Mesendoderm (in vitro differentiated cells): ENCODE data around the gene KREMEN2.
"Not testable (repeated sequence)": the region's sequence is repeated elsewhere in the genome, so short reads cannot be mapped to it uniquely, and the experiment has no call there.

ENCODE experiments used
- DNase-seq: peaks from one replicate; pipeline ENCODE4 v3.0.0; 2013
- H2AK5ac ChIP-seq: 2 replicates; pipeline ENCODE4 v1.6.1; 2013; ENCODE audit warnings: low read length, inconsistent platforms
- H2BK120ac ChIP-seq: 2 replicates; pipeline ENCODE4 v1.6.1; 2013; ENCODE audit warnings: low read depth, mild to moderate bottlenecking, low read length, moderate library complexity, mixed read lengths
- H2BK15ac ChIP-seq: replicated peaks from 2 replicates; pipeline ENCODE4 v1.6.1; 2013; ENCODE audit warnings: low read depth, mild to moderate bottlenecking, moderate library complexity
- H2BK5ac ChIP-seq: 2 replicates; pipeline ENCODE4 v1.6.1; 2013; ENCODE audit warnings: low read length, inconsistent platforms
- H3K18ac ChIP-seq: 2 replicates; pipeline ENCODE4 v1.6.1; 2013; ENCODE audit warnings: mild to moderate bottlenecking, low read length, mixed read lengths
- H3K23ac ChIP-seq: one replicate; pipeline ENCODE4 v1.6.1; 2013; ENCODE audit warnings: low read length
- H3K27ac ChIP-seq: 2 replicates; pipeline ENCODE4 v1.5.1; 2013; ENCODE audit warnings: low read depth, mild to moderate bottlenecking, inconsistent platforms, low read length, moderate library complexity
- H3K27me3 ChIP-seq: 2 replicates; pipeline ENCODE4 v1.6.1; 2013; ENCODE audit warnings: low read length, control low read depth, mild to moderate bottlenecking, inconsistent platforms; ENCODE audit not compliant: insufficient read depth, poor library complexity
- H3K36me3 ChIP-seq: 2 replicates; pipeline ENCODE4 v1.6.1; 2013; ENCODE audit warnings: low read length, inconsistent platforms; ENCODE audit not compliant: control insufficient read depth, insufficient read depth
- H3K4ac ChIP-seq: one replicate; pipeline ENCODE4 v1.6.1; 2013; ENCODE audit warnings: low read depth, mild to moderate bottlenecking, low read length, moderate library complexity
- H3K4me1 ChIP-seq: 2 replicates; pipeline ENCODE4 v1.6.1; 2013; ENCODE audit warnings: low read depth, low read length, inconsistent platforms; ENCODE audit not compliant: control insufficient read depth
- H3K4me2 ChIP-seq: 2 replicates; pipeline ENCODE4 v1.6.1; 2013; ENCODE audit warnings: low read length
- H3K4me3 ChIP-seq: 2 replicates; pipeline ENCODE4 v1.5.1; 2013; ENCODE audit warnings: mild to moderate bottlenecking, low read length
- H3K56ac ChIP-seq: one replicate; pipeline ENCODE4 v1.6.1; 2013; ENCODE audit warnings: low read length
- H3K79me1 ChIP-seq: 2 replicates; pipeline ENCODE4 v1.6.1; 2013; ENCODE audit warnings: low read length, inconsistent platforms
- H3K79me2 ChIP-seq: 2 replicates; pipeline ENCODE4 v1.6.1; 2013; ENCODE audit warnings: mild to moderate bottlenecking, low read length; ENCODE audit not compliant: control insufficient read depth, insufficient read depth
- H3K9ac ChIP-seq: 2 replicates; pipeline ENCODE4 v1.6.1; 2013; ENCODE audit warnings: low read length, inconsistent platforms
- H4K5ac ChIP-seq: one replicate; pipeline ENCODE4 v1.6.1; 2013; ENCODE audit warnings: low read length
- H4K8ac ChIP-seq: one replicate; pipeline ENCODE4 v1.6.1; 2013; ENCODE audit warnings: low read depth, mild to moderate bottlenecking, control low read depth, low read length, moderate library complexity
- WGBS: extraction: QIAGEN DNeasy Blood & Tissue Kit; methylation state at CpG from one replicate; pipeline ENCODE4 v1.1.7; 2013; ENCODE audit warnings: low lambda C conversion rate, missing lambda C conversion rate; ENCODE audit not compliant: insufficient coverage; ENCODE audit errors: extremely low coverage; 5-methylcytosine and 5-hydroxymethylcytosine counted together

The KREMEN2 gene

DNA sequence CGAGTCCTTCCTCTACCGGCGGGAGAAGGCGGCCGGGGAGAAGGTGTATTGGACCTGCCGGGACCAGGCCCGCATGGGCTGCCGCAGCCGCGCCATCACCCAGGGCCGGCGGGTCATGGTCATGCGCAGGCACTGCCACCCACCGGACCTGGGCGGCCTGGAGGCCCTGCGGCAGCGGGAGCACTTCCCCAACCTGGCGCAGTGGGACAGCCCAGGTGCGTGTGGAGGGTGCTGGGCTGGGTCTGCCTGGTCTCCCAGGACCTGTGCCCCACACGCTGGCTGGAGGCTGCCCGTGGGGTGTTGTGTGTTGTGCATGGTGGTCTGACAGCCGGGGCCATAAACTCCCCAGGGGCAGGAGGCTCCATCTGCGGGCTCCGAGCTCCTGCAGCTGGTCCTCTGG is 26.9 kb upstream of the KREMEN2 start:
- Histone ChIP-seq H3K36me3 (no peaks in the 10 kb centered on the region), H3K9ac (no peak overlapping the region), H2AK5ac (no peak overlapping the region), H2BK15ac (no peak overlapping the region), H3K18ac (no peak overlapping the region), H3K27me3 (no peaks in the 10 kb centered on the region), H3K56ac (no peak overlapping the region), H2BK5ac (no peak overlapping the region), H3K23ac (no peak overlapping the region), H2BK120ac (no peak overlapping the region), H3K4ac (no peak overlapping the region), H3K79me1 (no peaks in the 10 kb centered on the region), H3K4me3 (no peak overlapping the region), H4K5ac (no peak overlapping the region), H4K8ac (no peak overlapping the region), H3K4me2 (no peak overlapping the region), H3K79me2 (no peaks in the 10 kb centered on the region), H3K27ac (no peak overlapping the region), H3K4me1 (no peaks in the 10 kb centered on the region)
- no peak for DNase-seq
- no CpG with 5 or more reads among the region's 24 CpGs for WGBS

DNA sequence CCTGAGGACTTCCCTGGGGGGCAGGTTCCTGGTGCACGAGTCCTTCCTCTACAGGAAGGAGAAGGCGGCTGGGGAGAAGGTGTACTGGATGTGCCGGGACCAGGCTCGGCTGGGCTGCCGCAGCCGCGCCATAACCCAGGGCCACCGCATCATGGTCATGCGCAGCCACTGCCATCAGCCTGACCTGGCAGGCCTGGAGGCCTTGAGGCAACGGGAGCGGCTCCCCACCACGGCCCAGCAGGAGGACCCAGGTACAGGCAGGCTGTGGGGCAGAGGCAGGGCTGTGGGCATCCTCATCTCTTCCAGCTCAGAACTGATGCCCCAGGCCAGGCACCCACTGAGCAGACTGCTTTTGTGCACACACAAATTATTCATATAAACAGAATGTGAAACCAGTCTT is 25.9 kb upstream of the KREMEN2 start:
- Histone ChIP-seq H3K9ac (no peak overlapping the region), H4K5ac (no peak overlapping the region), H3K4me1 (no peaks in the 10 kb centered on the region), H2AK5ac (no peak overlapping the region), H3K27ac (no peak overlapping the region), H3K18ac (no peak overlapping the region), H3K79me2 (no peaks in the 10 kb centered on the region), H3K4ac (no peak overlapping the region), H3K27me3 (no peaks in the 10 kb centered on the region), H3K56ac (no peak overlapping the region), H3K36me3 (no peaks in the 10 kb centered on the region), H2BK5ac (no peak overlapping the region), H3K4me2 (no peak overlapping the region), H3K79me1 (no peaks in the 10 kb centered on the region), H3K4me3 (no peak overlapping the region), H2BK15ac (no peak overlapping the region), H2BK120ac (no peak overlapping the region), H4K8ac (no peak overlapping the region), H3K23ac (no peak overlapping the region)
- WGBS = no CpG with 5 or more reads among the region's 12 CpGs
- no peak for DNase-seq

DNA sequence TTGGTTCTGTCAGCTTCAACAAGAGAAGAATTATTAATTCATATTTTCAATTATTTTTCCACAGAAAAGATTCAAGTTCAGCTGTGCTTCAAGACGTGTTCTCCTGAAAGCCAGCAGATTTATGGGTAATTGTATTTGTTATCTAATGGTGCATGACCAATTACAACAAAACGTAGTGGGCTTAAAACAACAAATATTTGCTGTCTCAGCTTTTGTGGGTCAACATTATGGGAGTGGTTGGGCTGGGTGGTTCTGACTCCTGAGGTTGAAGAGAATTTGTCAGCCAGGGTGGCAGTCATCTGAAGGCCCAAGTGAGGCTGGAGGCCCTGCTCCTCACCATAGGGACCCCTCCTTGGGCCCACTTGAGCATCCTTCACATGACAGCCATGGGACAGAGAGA is 24.1 kb upstream of the KREMEN2 start:
- H3K23ac ChIP-seq = no peak overlapping the region
- H3K79me1 ChIP-seq = no peaks in the 10 kb centered on the region
- no peak overlapping the region for H4K5ac ChIP-seq
- H3K4ac ChIP-seq = no peak overlapping the region
- H3K4me1 ChIP-seq = no peaks in the 10 kb centered on the region
- H2BK15ac ChIP-seq = no peak overlapping the region
- H2BK120ac ChIP-seq = no peak overlapping the region
- no peaks in the 10 kb centered on the region for H3K79me2 ChIP-seq
- H4K8ac ChIP-seq = no peak overlapping the region
- H3K27ac ChIP-seq = no peak overlapping the region
- H3K36me3 ChIP-seq = no peaks in the 10 kb centered on the region
- DNase-seq = no peak
- H3K4me2 ChIP-seq = no peak overlapping the region
- WGBS = no CpG with 5 or more reads among the region's 2 CpGs
- no peak overlapping the region for H2AK5ac ChIP-seq
- H3K9ac ChIP-seq = no peak overlapping the region
- no peaks in the 10 kb centered on the region for H3K27me3 ChIP-seq
- H2BK5ac ChIP-seq = no peak overlapping the region
- no peak overlapping the region for H3K4me3 ChIP-seq
- no peak overlapping the region for H3K56ac ChIP-seq
- H3K18ac ChIP-seq = no peak overlapping the region

DNA sequence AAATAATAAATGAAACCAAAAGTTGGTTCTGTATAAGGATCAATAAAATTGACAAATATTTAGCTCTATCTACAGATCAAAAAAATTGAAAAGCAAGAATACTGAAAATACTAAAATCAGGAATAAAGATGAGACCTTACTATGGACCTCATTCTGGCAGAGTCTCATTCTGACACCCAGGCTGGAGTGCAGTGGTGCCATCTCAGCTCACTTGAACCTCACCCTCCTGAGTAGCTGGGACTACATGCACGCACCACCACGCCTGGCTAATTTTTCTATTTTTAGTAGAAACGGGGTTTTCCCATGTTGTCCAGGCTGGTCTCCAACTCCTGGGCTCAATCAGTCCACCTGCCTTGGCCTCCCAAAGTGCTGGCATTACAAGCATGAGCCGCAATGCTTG is 22.0 kb upstream of the KREMEN2 start:
- Histone ChIP-seq H3K27ac (no peak overlapping the region), H3K27me3 (no peaks in the 10 kb centered on the region), H4K8ac (no peak overlapping the region), H3K4me1 (no peaks in the 10 kb centered on the region), H3K36me3 (no peaks in the 10 kb centered on the region), H2AK5ac (no peak overlapping the region), H2BK5ac (no peak overlapping the region), H3K4ac (no peak overlapping the region), H3K18ac (no peak overlapping the region), H3K56ac (no peak overlapping the region), H3K79me1 (no peaks in the 10 kb centered on the region), H3K79me2 (no peaks in the 10 kb centered on the region), H3K9ac (no peak overlapping the region), H3K4me2 (no peak overlapping the region), H3K23ac (no peak overlapping the region), H4K5ac (no peak overlapping the region), H2BK120ac (no peak overlapping the region), H3K4me3 (no peak overlapping the region), H2BK15ac (no peak overlapping the region)
- no CpG with 5 or more reads among the region's 4 CpGs for WGBS
- no peak for DNase-seq

DNA sequence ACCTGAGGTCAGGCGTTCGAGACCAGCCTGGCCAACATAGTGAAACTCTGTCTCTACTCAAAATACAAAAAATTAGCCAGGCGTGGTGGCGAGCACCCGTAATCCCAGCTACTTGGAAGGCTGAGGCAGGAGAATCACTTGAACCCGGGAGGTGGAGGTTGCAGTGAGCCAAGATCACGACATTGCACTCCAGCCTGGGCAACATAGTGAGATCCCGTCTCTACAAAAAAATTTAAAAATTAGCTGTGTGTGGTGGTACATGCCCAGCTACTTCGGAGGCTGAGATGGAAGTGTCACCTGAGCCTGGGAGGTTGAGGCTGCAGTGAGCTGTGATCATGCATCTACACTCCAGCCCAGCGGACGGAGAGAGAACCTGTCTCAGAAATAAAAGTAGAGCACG is 20.4 kb upstream of the KREMEN2 start:
- not testable (repeated sequence) for H2BK15ac ChIP-seq, H2BK5ac ChIP-seq, H4K5ac ChIP-seq, H3K4me2 ChIP-seq, H3K9ac ChIP-seq, H3K56ac ChIP-seq, H3K4me1 ChIP-seq, H3K36me3 ChIP-seq, DNase-seq, H2BK120ac ChIP-seq, H4K8ac ChIP-seq, H3K27me3 ChIP-seq, H3K18ac ChIP-seq, H3K4me3 ChIP-seq, H3K79me2 ChIP-seq, H3K4ac ChIP-seq, H3K79me1 ChIP-seq, H3K27ac ChIP-seq, H2AK5ac ChIP-seq, H3K23ac ChIP-seq
- WGBS = no CpG with 5 or more reads among the region's 12 CpGs

DNA sequence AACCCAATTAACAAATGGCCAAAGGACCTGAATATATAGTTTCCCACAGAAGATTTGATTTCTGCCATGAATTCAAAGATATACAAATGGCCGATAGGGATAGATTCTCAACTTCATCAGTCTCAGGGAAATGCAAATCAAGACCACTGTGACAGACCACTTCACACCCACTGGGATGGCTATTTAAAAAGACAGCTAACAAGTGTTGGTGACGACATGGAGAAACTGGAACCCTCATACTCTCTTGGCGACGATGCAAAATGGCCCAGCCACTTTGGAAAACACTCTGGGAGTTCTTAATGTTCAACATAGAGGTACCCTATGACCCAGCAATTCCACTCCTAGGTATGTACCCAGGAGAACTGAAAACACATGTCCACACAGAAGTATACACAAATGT is 17.4 kb upstream of the KREMEN2 start:
- Histone ChIP-seq H3K27me3 (no peaks in the 10 kb centered on the region), H3K9ac (no peak overlapping the region), H3K79me2 (no peaks in the 10 kb centered on the region), H2AK5ac (no peak overlapping the region), H4K5ac (no peak overlapping the region), H2BK5ac (no peak overlapping the region), H4K8ac (no peak overlapping the region), H3K4ac (no peak overlapping the region), H3K23ac (no peak overlapping the region), H3K56ac (no peak overlapping the region), H2BK120ac (no peak overlapping the region), H3K4me1 (no peaks in the 10 kb centered on the region), H3K79me1 (no peaks in the 10 kb centered on the region), H3K18ac (no peak overlapping the region), H3K36me3 (no peaks in the 10 kb centered on the region), H2BK15ac (no peak overlapping the region), H3K4me3 (no peak overlapping the region), H3K4me2 (no peak overlapping the region), H3K27ac (no peak overlapping the region)
- no peak for DNase-seq
- no CpG with 5 or more reads among the region's 4 CpGs for WGBS
